Measurements from ENCODE around the gene TTLL7.

DNA sequence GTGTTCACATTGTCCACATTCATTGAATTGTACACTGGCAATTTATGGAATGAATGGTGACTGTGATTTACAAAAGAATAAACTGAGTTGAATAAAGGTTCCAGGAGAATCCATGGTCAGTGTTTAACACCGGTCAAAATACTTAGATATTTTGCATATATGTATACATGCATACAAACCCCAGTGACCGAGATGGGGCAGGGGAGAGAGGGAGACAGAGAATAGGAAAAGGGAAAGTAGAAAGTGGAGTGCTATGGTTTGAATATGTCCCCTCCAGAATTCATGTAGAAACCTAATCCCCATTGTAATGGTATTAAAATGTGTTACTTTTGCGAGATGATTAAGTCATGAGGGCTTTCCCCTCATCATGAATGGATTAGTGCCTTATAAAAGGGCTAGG, 154.4 kb downstream of the TTLL7 start:
- TF ChIP-seq ZNF263 (CRISPR knock-in tag; IDR thresholded peaks at IDR 0.05; ENCODE audit: low read depth) = no peak
- TF ChIP-seq, protein P1, sequence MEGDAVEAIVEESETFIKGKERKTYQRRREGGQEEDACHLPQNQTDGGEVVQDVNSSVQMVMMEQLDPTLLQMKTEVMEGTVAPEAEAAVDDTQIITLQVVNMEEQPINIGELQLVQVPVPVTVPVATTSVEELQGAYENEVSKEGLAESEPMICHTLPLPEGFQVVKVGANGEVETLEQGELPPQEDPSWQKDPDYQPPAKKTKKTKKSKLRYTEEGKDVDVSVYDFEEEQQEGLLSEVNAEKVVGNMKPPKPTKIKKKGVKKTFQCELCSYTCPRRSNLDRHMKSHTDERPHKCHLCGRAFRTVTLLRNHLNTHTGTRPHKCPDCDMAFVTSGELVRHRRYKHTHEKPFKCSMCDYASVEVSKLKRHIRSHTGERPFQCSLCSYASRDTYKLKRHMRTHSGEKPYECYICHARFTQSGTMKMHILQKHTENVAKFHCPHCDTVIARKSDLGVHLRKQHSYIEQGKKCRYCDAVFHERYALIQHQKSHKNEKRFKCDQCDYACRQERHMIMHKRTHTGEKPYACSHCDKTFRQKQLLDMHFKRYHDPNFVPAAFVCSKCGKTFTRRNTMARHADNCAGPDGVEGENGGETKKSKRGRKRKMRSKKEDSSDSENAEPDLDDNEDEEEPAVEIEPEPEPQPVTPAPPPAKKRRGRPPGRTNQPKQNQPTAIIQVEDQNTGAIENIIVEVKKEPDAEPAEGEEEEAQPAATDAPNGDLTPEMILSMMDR (IDR thresholded peaks at IDR 0.05) = no peak

All from WTC11 (cell line).